Keratinocyte (primary cell): ENCODE results near the gene RAB1B.

ENCODE experiments used
- CTCF ChIP-seq, 3 experiments: IDR thresholded peaks in 1 of 3; conservative IDR thresholded peaks in 1 of 3; optimal IDR thresholded peaks in 1 of 3; 2 replicates in 2 of 3; 3 replicates in 1 of 3; pipeline versions ENCODE3 to v1.5.1; 2011; ENCODE audit warnings: low read length in 3 of 3, mild to moderate bottlenecking in 3 of 3, moderate library complexity in 2 of 3, control low read depth in 1 of 3, inconsistent platforms in 1 of 3; ENCODE audit not compliant: insufficient read depth in 2 of 3; ENCODE audit errors: extremely low read depth in 1 of 3
- EZH2 ChIP-seq: IDR thresholded peaks from one replicate; pipeline ENCODE4 v1.6.1; 2012; ENCODE audit warnings: inconsistent platforms, mild to moderate bottlenecking, low read length, moderate library complexity

GRCh38 chr11:66321606-66322005, 53.2 kb downstream of the RAB1B start:
- TF ChIP-seq EZH2: no peak
- no peak for TF ChIP-seq CTCF (optimal IDR thresholded peaks at IDR 0.05 in 1 of 3, IDR thresholded peaks at IDR 0.05 in 1 of 3, conservative IDR thresholded peaks at IDR 0.05 in 1 of 3; ENCODE audit: extremely low read depth in 1 of 3, insufficient read depth in 2 of 3, low read length in 3 of 3)
